GDM1 (cell line): ENCODE data around the gene CSNK1A1L.

Source experiments
- DNase-seq: peaks from one replicate; lab custom pipeline; 2025; lab: John Stamatoyannopoulos, UW

Gene CSNK1A1L

GRCh38 chr13:37106642-37107041, 1.2 kb upstream of the CSNK1A1L start:
- DNase-seq = no peak

- no peak for DNase-seq
These were observed 2.6 kb downstream of the CSNK1A1L start for GRCh38 chr13:37102896-37103295.

- DNase-seq = no peak
These were observed 4.3 kb downstream of the CSNK1A1L start for GRCh38 chr13:37101201-37101600.

- no peak for DNase-seq
These were observed 4.7 kb downstream of the CSNK1A1L start for GRCh38 chr13:37100731-37101130.

GRCh38 chr13:37097076-37097475, 8.4 kb downstream of the CSNK1A1L start:
- no peak for DNase-seq

- no peak for DNase-seq
These were observed 10.6 kb downstream of the CSNK1A1L start for GRCh38 chr13:37094840-37095239.

GRCh38 chr13:37094099-37094498, 11.4 kb downstream of the CSNK1A1L start:
- DNase-seq = no peak

- DNase-seq = no peak
These were observed 13.6 kb downstream of the CSNK1A1L start for GRCh38 chr13:37091835-37092234.

- no peak for DNase-seq
These were observed 14.6 kb downstream of the CSNK1A1L start for GRCh38 chr13:37090912-37091311.

GRCh38 chr13:37089495-37089894, 16.0 kb downstream of the CSNK1A1L start:
- DNase-seq = no peak

GRCh38 chr13:37087486-37087885, 18.0 kb downstream of the CSNK1A1L start:
- DNase-seq = no peak

GRCh38 chr13:37085606-37086005, 19.9 kb downstream of the CSNK1A1L start:
- DNase-seq = no peak

GRCh38 chr13:37076818-37077217, 28.6 kb downstream of the CSNK1A1L start:
- no peak for DNase-seq

- DNase-seq = no peak
These were observed 30.3 kb downstream of the CSNK1A1L start for GRCh38 chr13:37075164-37075563.

- no peak for DNase-seq
These were observed 30.8 kb downstream of the CSNK1A1L start for GRCh38 chr13:37074703-37075102.

- no peak for DNase-seq
These were observed 33.4 kb downstream of the CSNK1A1L start for GRCh38 chr13:37072024-37072423.

- DNase-seq = no peak
These were observed 34.5 kb downstream of the CSNK1A1L start for GRCh38 chr13:37070956-37071355.

GRCh38 chr13:37070145-37070695, 35.2 kb downstream of the CSNK1A1L start:
- DNase-seq = no peak

GRCh38 chr13:37069597-37070103, 35.8 kb downstream of the CSNK1A1L start:
- no peak for DNase-seq

GRCh38 chr13:37068962-37069361, 36.5 kb downstream of the CSNK1A1L start:
- no peak for DNase-seq

GRCh38 chr13:37067874-37068273, 37.6 kb downstream of the CSNK1A1L start:
- DNase-seq = no peak

- no peak for DNase-seq
These were observed 39.5 kb downstream of the CSNK1A1L start for GRCh38 chr13:37065890-37066526.

- DNase-seq = no peak
These were observed 45.6 kb downstream of the CSNK1A1L start for GRCh38 chr13:37059848-37060192.
